ENCODE results near the gene ARL6IP4. TPM values are rescaled to one million over a fixed set of nuclear protein-coding genes. Genes with fewer than 3 reads are reported as not detected.

The ARL6IP4 gene
- total RNA-seq, 1 experiment from 2014 or later = 413 TPM

GRCh38 chr12:122969676-122970075, 10.8 kb upstream of the ARL6IP4 start:
- Histone ChIP-seq H3K27me3 (no peaks in the 10 kb centered on the region), H3K4me3 (no peak overlapping the region), H3K9me3 (no peaks in the 10 kb centered on the region), H3K36me3 (no peaks in the 10 kb centered on the region)
- no peak for DNase-seq

GRCh38 chr12:122974274-122974891, 6.1 kb upstream of the ARL6IP4 start:
- Histone ChIP-seq H3K27me3 (no peaks in the 10 kb centered on the region), H3K9me3 (no peaks in the 10 kb centered on the region), H3K4me3 (peak overlapping the region; percentile 89), H3K36me3 (peaks cover 9% of the 10 kb centered on the region; the same call in 1 of the 2 replicates)
- peak; percentile 97 for DNase-seq

DNA sequence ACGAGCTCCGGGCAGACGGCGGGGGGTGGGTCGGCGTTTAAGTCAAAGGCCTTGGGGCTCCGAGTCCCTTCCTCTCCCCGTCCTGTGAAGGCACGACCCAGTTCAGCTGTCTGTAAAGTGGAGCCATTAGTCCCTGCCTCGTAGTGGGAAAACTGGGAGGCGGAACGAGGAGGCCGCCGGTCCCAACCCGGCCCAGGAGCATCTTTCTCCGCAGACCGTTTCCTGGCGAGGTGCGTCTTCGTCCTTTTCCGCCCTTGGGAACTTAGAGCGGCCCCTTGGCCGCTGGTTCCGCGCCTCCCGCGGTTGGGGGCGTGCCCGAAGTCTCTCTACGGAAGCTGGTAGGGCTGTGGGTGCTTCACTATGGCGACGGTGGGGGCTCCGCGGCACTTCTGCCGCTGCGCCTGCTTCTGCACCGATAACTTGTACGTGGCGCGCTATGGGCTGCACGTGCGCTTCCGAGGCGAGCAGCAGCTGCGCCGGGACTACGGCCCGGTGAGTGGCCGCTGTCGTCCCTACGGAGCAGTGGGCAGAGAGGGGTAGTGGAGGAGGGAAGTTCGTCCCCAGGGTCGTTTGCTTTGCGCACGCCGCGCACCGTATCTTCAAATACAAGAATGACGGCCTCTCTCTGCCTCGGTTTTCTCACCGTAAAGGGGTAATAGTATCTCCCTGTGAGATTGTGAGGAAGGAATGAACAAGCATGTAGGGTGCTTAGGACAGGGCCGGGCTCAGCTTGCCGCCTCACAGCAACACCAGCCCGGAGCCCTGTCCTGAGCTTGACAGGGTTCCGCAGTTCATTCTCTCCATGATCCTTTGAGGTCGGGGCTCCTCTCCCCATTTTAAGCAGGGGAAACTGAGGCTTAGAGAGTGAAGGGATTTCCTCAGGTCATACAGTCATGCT, 5.3 kb upstream of the ARL6IP4 start, which contains the start of gene OGFOD2:
OGFOD2 (plus strand) TSS at position 353 of the 898 bp plus-strand sequence; CDS start at position 361, 8 bp downstream.
- Histone ChIP-seq H3K36me3 (peaks cover 9% of the 10 kb centered on the region; the same call in 1 of the 2 replicates), H3K9me3 (no peaks in the 10 kb centered on the region), H3K4me3 (peak within 1 kb of the TSS; percentile 89), H3K27me3 (no peaks in the 10 kb centered on the region)
- DNase-seq = peak; percentile 92

- Histone ChIP-seq H3K4me3 (peak overlapping the region; percentile 89), H3K9me3 (no peaks in the 10 kb centered on the region), H3K27me3 (no peaks in the 10 kb centered on the region), H3K36me3 (peaks cover 9% of the 10 kb centered on the region; the same call in 1 of the 2 replicates)
- DNase-seq = no peak
These were observed 4.5 kb upstream of the ARL6IP4 start for GRCh38 chr12:122975790-122976647.

DNA sequence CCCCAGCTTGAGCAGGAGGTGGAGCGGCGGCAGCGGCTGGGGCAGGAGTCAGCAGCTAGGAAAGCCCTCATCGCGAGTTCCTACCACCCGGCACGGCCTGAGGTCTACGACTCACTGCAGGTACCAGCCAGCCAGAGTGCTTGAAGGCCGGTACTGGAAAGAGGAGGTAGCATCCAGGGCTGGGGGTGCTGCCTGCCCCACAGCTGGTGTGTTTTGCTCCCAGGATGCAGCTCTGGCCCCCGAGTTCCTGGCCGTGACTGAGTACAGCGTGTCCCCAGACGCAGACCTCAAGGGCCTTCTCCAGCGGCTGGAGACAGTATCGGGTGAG, 3.9 kb upstream of the ARL6IP4 start:
- Histone ChIP-seq H3K36me3 (peaks cover 15% of the 10 kb centered on the region), H3K27me3 (no peaks in the 10 kb centered on the region), H3K4me3 (no peak overlapping the region; the same call in 1 of the 2 replicates), H3K9me3 (no peaks in the 10 kb centered on the region)
- DNase-seq = no peak

GRCh38 chr12:122977153-122977552, 3.3 kb upstream of the ARL6IP4 start:
- peaks cover 20% of the 10 kb centered on the region for H3K36me3 ChIP-seq
- no peaks in the 10 kb centered on the region for H3K9me3 ChIP-seq
- no peaks in the 10 kb centered on the region for H3K27me3 ChIP-seq
- DNase-seq = no peak
- no peak overlapping the region for H3K4me3 ChIP-seq

- Histone ChIP-seq H3K36me3 (peaks cover 27% of the 10 kb centered on the region), H3K9me3 (no peaks in the 10 kb centered on the region), H3K27me3 (no peaks in the 10 kb centered on the region), H3K4me3 (no peak overlapping the region)
- no peak for DNase-seq
These were observed 2.7 kb upstream of the ARL6IP4 start for GRCh38 chr12:122977655-122978392.

DNA sequence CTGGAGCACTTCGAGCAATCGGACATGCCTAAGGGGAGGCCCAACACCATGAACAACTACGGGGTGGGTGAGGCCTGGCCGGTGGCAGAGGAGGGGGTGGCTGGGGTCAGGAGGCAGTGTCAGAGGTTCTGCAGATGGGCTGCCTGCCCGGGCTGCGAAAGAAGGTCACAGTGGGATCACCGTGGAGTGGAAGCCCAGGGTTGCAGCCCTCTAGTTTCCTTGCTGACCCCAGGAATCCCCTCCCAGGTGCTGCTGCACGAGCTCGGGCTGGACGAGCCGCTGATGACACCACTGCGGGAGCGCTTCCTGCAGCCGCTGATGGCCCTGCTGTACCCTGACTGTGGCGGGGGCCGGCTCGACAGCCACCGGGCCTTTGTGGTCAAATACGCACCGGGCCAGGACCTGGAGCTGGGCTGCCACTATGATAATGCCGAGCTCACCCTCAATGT, 1.9 kb upstream of the ARL6IP4 start:
- no peak overlapping the region for H3K4me3 ChIP-seq
- DNase-seq = no peak

GRCh38 chr12:122979001-122979907, 1.2 kb upstream of the ARL6IP4 start:
- Histone ChIP-seq H3K36me3 (peaks cover 32% of the 10 kb centered on the region), H3K27me3 (no peaks in the 10 kb centered on the region), H3K9me3 (no peaks in the 10 kb centered on the region), H3K4me3 (peak overlapping the region; percentile 77)
- DNase-seq = no peak

More for the DNA sequence above, 1.9 kb upstream of the ARL6IP4 start:
- H3K36me3 ChIP-seq = peaks cover 32% of the 10 kb centered on the region
- H3K27me3 ChIP-seq = no peaks in the 10 kb centered on the region
- H3K9me3 ChIP-seq = no peaks in the 10 kb centered on the region

- Histone ChIP-seq H3K4me3 (peak overlapping the region; percentile 77), H3K27me3 (no peaks in the 10 kb centered on the region), H3K9me3 (no peaks in the 10 kb centered on the region), H3K36me3 (peaks cover 32% of the 10 kb centered on the region)
- no peak for DNase-seq
These were observed 636 bp upstream of the ARL6IP4 start for GRCh38 chr12:122979908-122980182.

- no peak for DNase-seq
- Histone ChIP-seq H3K4me3 (peak overlapping the region; percentile 77), H3K36me3 (peaks cover 34% of the 10 kb centered on the region), H3K27me3 (no peaks in the 10 kb centered on the region), H3K9me3 (no peaks in the 10 kb centered on the region)
These were observed 573 bp downstream of the ARL6IP4 start for GRCh38 chr12:122981036-122981471.

GRCh38 chr12:122981587-122982476, 1.4 kb downstream of the ARL6IP4 start:
- Histone ChIP-seq H3K4me3 (peak overlapping the region; percentile 77), H3K36me3 (peaks cover 31% of the 10 kb centered on the region), H3K9me3 (no peaks in the 10 kb centered on the region), H3K27me3 (no peaks in the 10 kb centered on the region)
- no peak for DNase-seq

GRCh38 chr12:122982477-122982815, 2.0 kb downstream of the ARL6IP4 start:
- Histone ChIP-seq H3K9me3 (no peaks in the 10 kb centered on the region), H3K36me3 (peaks cover 25% of the 10 kb centered on the region), H3K27me3 (no peaks in the 10 kb centered on the region), H3K4me3 (no peak overlapping the region)
- no peak for DNase-seq

- Histone ChIP-seq H3K27me3 (no peaks in the 10 kb centered on the region), H3K9me3 (no peaks in the 10 kb centered on the region), H3K4me3 (no peak overlapping the region), H3K36me3 (peaks cover 25% of the 10 kb centered on the region)
- no peak for DNase-seq
These were observed 2.7 kb downstream of the ARL6IP4 start for GRCh38 chr12:122982963-122983788.

Measured in MG63 (cell line).